Fibroblast of lung (primary cell): ENCODE data around the gene PARP9. TPM values are rescaled to one million over a fixed set of nuclear protein-coding genes. Genes with fewer than 3 reads are reported as not detected.

Experiments
- DNase-seq, 2 donors: peaks; one replicate each; pipeline versions ENCODE4 v3.0.0 to v3.0.0-alpha.2; 2010; ENCODE audit warnings: low read depth in 2 of 2
- H2AFZ ChIP-seq: 2 replicates; pipeline ENCODE4 v1.5.1; 2012; ENCODE audit warnings: low read length, control low read depth, inconsistent platforms
- H3K27ac ChIP-seq: 2 replicates; pipeline ENCODE4 v1.5.1; 2011; ENCODE audit warnings: low read length, control low read depth; ENCODE audit not compliant: insufficient read depth
- H3K27me3 ChIP-seq: 2 replicates; pipeline ENCODE4 v1.5.1; 2011; ENCODE audit warnings: mild to moderate bottlenecking, low read length; ENCODE audit not compliant: control insufficient read depth, insufficient read depth
- H3K36me3 ChIP-seq: 2 replicates; pipeline ENCODE4 v1.5.1; 2011; ENCODE audit warnings: low read length; ENCODE audit not compliant: control insufficient read depth, insufficient read depth
- H3K4me1 ChIP-seq: 2 replicates; pipeline ENCODE4 v1.5.1; 2011; ENCODE audit warnings: low read length; ENCODE audit not compliant: control insufficient read depth, insufficient read depth; ENCODE audit errors: extremely low read depth
- H3K4me2 ChIP-seq: 2 replicates; pipeline ENCODE4 v1.5.1; 2011; ENCODE audit warnings: low read length, control low read depth; ENCODE audit not compliant: insufficient read depth; ENCODE audit errors: extremely low read depth
- H3K4me3 ChIP-seq, 4 experiments: fragments of 200-600 bp in 1 of 4; sonication (generic) in 1 of 4; replicated peaks in 1 of 4; 2 replicates each; pipeline ENCODE4 v1.5.1; 2011 to 2016; ENCODE audit warnings: low read length in 4 of 4, low read depth in 3 of 4, mild to moderate bottlenecking in 3 of 4, control low read depth in 2 of 4, inconsistent platforms in 1 of 4, mixed read lengths in 1 of 4; ENCODE audit not compliant: insufficient read depth in 1 of 4; ENCODE audit errors: control extremely low read depth in 1 of 4
- H3K79me2 ChIP-seq: 2 replicates; pipeline ENCODE4 v1.5.1; 2012; ENCODE audit warnings: mild to moderate bottlenecking, low read length, inconsistent platforms; ENCODE audit not compliant: control insufficient read depth, insufficient read depth
- H3K9ac ChIP-seq: 2 replicates; pipeline ENCODE4 v1.5.1; 2011; ENCODE audit warnings: mild to moderate bottlenecking, low read length, control low read depth; ENCODE audit not compliant: insufficient read depth
- H3K9me3 ChIP-seq: 2 replicates; pipeline ENCODE4 v1.5.1; 2012; ENCODE audit warnings: low read depth, low read length; ENCODE audit not compliant: control insufficient read depth, insufficient read depth
- H4K20me1 ChIP-seq: 2 replicates; pipeline ENCODE4 v1.5.1; 2011; ENCODE audit warnings: low read length; ENCODE audit not compliant: control insufficient read depth, insufficient read depth; ENCODE audit errors: extremely low read depth
- CTCF ChIP-seq, 2 donors: IDR thresholded peaks in 1 of 2; conservative IDR thresholded peaks in 1 of 2; 1 replicate in 1 of 2; 2 replicates in 1 of 2; pipeline ENCODE4 v1.5.1; 2011 to 2012; ENCODE audit warnings: low read length in 2 of 2, control low read depth in 1 of 2, inconsistent platforms in 1 of 2, low read depth in 1 of 2, mild to moderate bottlenecking in 1 of 2
- EZH2 ChIP-seq: IDR thresholded peaks from 2 replicates; pipeline ENCODE4 v1.5.1; 2012; ENCODE audit warnings: low read length, control low read depth, mild to moderate bottlenecking; ENCODE audit errors: missing control alignments
- polyA plus RNA-seq, 2 donors: library from polyadenylated mRNA; depleted of rRNA in 1 of 2; stranded (reverse) in 1 of 2; unstranded in 1 of 2; fragments of >200 nt; gene quantifications; 2 replicates each; pipeline ENCODE4 v1.2.1, GENCODE V29; 2011 to 2012; ENCODE audit warnings: missing spikeins in 1 of 2
- total RNA-seq: library from RNA; depleted of rRNA; stranded (reverse); fragments of >200 nt; gene quantifications from 2 replicates; pipeline ENCODE4 v1.2.1, GENCODE V29; 2014

The PARP9 gene
- total and polyA plus RNA-seq, 2 donors (not counting 1 experiment from before 2014, with no cell fraction given): 50.0 to 56.0 TPM

- TF ChIP-seq CTCF (conservative IDR thresholded peaks at IDR 0.05 in 1 of 2, IDR thresholded peaks at IDR 0.05 in 1 of 2; ENCODE audit: low read depth in 1 of 2, low read length in 2 of 2) (no peak), EZH2 (no peak)
- Histone ChIP-seq H3K4me3 (no peak overlapping the region), H3K4me1 (no peaks in the 10 kb centered on the region), H3K9me3 (no peaks in the 10 kb centered on the region), H3K36me3 (no peaks in the 10 kb centered on the region), H4K20me1 (no peaks in the 10 kb centered on the region), H3K9ac (no peak overlapping the region), H3K4me2 (no peak overlapping the region), H2AFZ (no peak overlapping the region), H3K27me3 (no peaks in the 10 kb centered on the region), H3K27ac (no peak overlapping the region), H3K79me2 (no peaks in the 10 kb centered on the region)
- no peak for DNase-seq
These were observed 38.1 kb upstream of the PARP9 start for GRCh38 chr3:122602011-122602710.

GRCh38 chr3:122598556-122598955, 34.5 kb upstream of the PARP9 start:
- TF ChIP-seq CTCF (conservative IDR thresholded peaks at IDR 0.05 in 1 of 2, IDR thresholded peaks at IDR 0.05 in 1 of 2; ENCODE audit: low read depth in 1 of 2, low read length in 2 of 2) (no peak), EZH2 (no peak)
- Histone ChIP-seq H3K27ac (no peak overlapping the region), H4K20me1 (no peaks in the 10 kb centered on the region), H3K4me1 (no peaks in the 10 kb centered on the region), H3K4me2 (no peak overlapping the region), H3K9ac (no peak overlapping the region), H3K36me3 (no peaks in the 10 kb centered on the region), H3K9me3 (no peaks in the 10 kb centered on the region), H3K79me2 (no peaks in the 10 kb centered on the region), H2AFZ (peak overlapping the region; percentile 42), H3K27me3 (no peaks in the 10 kb centered on the region), H3K4me3 (no peak overlapping the region)
- no peak for DNase-seq

- Histone ChIP-seq H3K4me2 (no peak overlapping the region), H4K20me1 (no peaks in the 10 kb centered on the region)
These were observed 34.1 kb upstream of the PARP9 start for GRCh38 chr3:122598151-122598550.

More at GRCh38 chr3:122598151-122598550, 34.1 kb upstream of the PARP9 start:
- H3K9ac ChIP-seq: no peak overlapping the region
- no peak overlapping the region for H3K4me3 ChIP-seq
- no peaks in the 10 kb centered on the region for H3K9me3 ChIP-seq
- TF ChIP-seq CTCF (conservative IDR thresholded peaks at IDR 0.05 in 1 of 2, IDR thresholded peaks at IDR 0.05 in 1 of 2; ENCODE audit: low read depth in 1 of 2, low read length in 2 of 2): no peak
- no peak for TF ChIP-seq EZH2
- no peaks in the 10 kb centered on the region for H3K36me3 ChIP-seq
- H2AFZ ChIP-seq: no peak overlapping the region
- DNase-seq: no peak
- no peaks in the 10 kb centered on the region for H3K4me1 ChIP-seq
- no peaks in the 10 kb centered on the region for H3K79me2 ChIP-seq
- no peak overlapping the region for H3K27ac ChIP-seq
- H3K27me3 ChIP-seq: no peaks in the 10 kb centered on the region
